HEK293 (cell line): ENCODE results near the gene CDH1.

ENCODE experiments used
- CTCF ChIA-PET: fragments of 350-600 bp; formaldehyde crosslinking; extraction: SDS; loops from one replicate; lab custom pipeline; 2021; ENCODE audit warnings: antibody characterized with exemption; lab: Yijun Ruan, JAX
- POLR2A ChIA-PET: fragments of 300-600 bp; formaldehyde crosslinking; extraction: SDS; loops from one replicate; lab custom pipeline; 2020; ENCODE audit warnings: antibody characterized with exemption, inconsistent platforms; lab: Yijun Ruan, JAX
- H3K27ac ChIP-seq: fragments of 200-500 bp; sonication (Bioruptor generic); 2 replicates; pipeline ENCODE4 v1.5.1; 2014; ENCODE audit warnings: low read depth, low read length, control low read depth, inconsistent platforms; ENCODE audit errors: extremely low read depth
- H3K36me3 ChIP-seq, 2 experiments: fragments of 200-500 bp in 1 of 2; sonication (Bioruptor generic) in 1 of 2; 1 replicate in 1 of 2; 2 replicates in 1 of 2; pipeline ENCODE4 v1.5.1; 2014 to 2017; ENCODE audit warnings: inconsistent platforms in 2 of 2, low read length in 2 of 2; ENCODE audit not compliant: control insufficient read depth in 2 of 2, insufficient read depth in 1 of 2
- H3K4me1 ChIP-seq: fragments of 200-500 bp; sonication (Bioruptor generic); 2 replicates; pipeline ENCODE4 v1.5.1; 2014; ENCODE audit warnings: mild to moderate bottlenecking, low read length, inconsistent platforms; ENCODE audit not compliant: control insufficient read depth, insufficient read depth
- H3K4me3 ChIP-seq: 2 replicates; pipeline ENCODE4 v1.5.1; 2011; ENCODE audit warnings: low read depth, mild to moderate bottlenecking, control low read depth, low read length, moderate library complexity
- H3K9me3 ChIP-seq: fragments of 200-500 bp; sonication (Bioruptor generic); 2 replicates; pipeline ENCODE4 v1.5.1; 2014; ENCODE audit warnings: low read depth, low read length, inconsistent platforms; ENCODE audit not compliant: control insufficient read depth, insufficient read depth
- KLF10 ChIP-seq: fragments of 450-650 bp; IDR thresholded peaks from 2 replicates; pipeline ENCODE4 v1.5.1; 2018; ENCODE audit warnings: missing biosample characterization, mild to moderate bottlenecking, missing genetic modification characterization
- KLF7 ChIP-seq: fragments of 450-650 bp; formaldehyde crosslinking; IDR thresholded peaks from 2 replicates; pipeline ENCODE4 v1.5.1; 2016; ENCODE audit warnings: missing biosample characterization, missing genetic modification characterization, borderline replicate concordance
- KLF8 ChIP-seq: fragments of 450-650 bp; formaldehyde crosslinking; IDR thresholded peaks from 2 replicates; pipeline ENCODE4 v1.5.1; 2016; ENCODE audit warnings: missing biosample characterization, missing genetic modification characterization
- PATZ1 ChIP-seq: fragments of 450-650 bp; formaldehyde crosslinking; IDR thresholded peaks from 2 replicates; pipeline ENCODE4 v1.5.1; 2016; ENCODE audit warnings: missing biosample characterization, missing genetic modification characterization
- PRDM4 ChIP-seq: fragments of 450-650 bp; formaldehyde crosslinking; IDR thresholded peaks from 2 replicates; pipeline ENCODE4 v1.5.1; 2017; ENCODE audit warnings: missing biosample characterization, missing genetic modification characterization
- REPIN1 ChIP-seq: fragments of 450-650 bp; formaldehyde crosslinking; IDR thresholded peaks from 2 replicates; pipeline ENCODE4 v1.5.1; 2017; ENCODE audit warnings: missing biosample characterization, missing genetic modification characterization, low read depth
- SETDB1 ChIP-seq: IDR thresholded peaks from one replicate; pipeline ENCODE4 v1.6.1; 2017; ENCODE audit warnings: mild to moderate bottlenecking, low read length, moderate library complexity, mixed read lengths; ENCODE audit not compliant: insufficient read length
- WT1 ChIP-seq: fragments of 450-650 bp; formaldehyde crosslinking; IDR thresholded peaks from 2 replicates; pipeline ENCODE4 v1.5.1; 2016; ENCODE audit warnings: missing biosample characterization, missing genetic modification characterization
- ZBTB20 ChIP-seq: fragments of 450-650 bp; formaldehyde crosslinking; IDR thresholded peaks from 2 replicates; pipeline ENCODE4 v1.5.1; 2016; ENCODE audit warnings: missing biosample characterization, missing genetic modification characterization
- ZBTB48 ChIP-seq: fragments of 450-650 bp; formaldehyde crosslinking; IDR thresholded peaks from 2 replicates; pipeline ENCODE4 v1.5.1; 2016; ENCODE audit warnings: missing biosample characterization, missing genetic modification characterization
- ZFP41 ChIP-seq: fragments of 450-650 bp; formaldehyde crosslinking; IDR thresholded peaks from 2 replicates; pipeline ENCODE4 v1.5.1; 2016; ENCODE audit warnings: missing biosample characterization, missing genetic modification characterization, borderline replicate concordance
- ZNF18 ChIP-seq: fragments of 450-650 bp; formaldehyde crosslinking; IDR thresholded peaks from 2 replicates; pipeline ENCODE4 v1.5.1; 2016; ENCODE audit warnings: missing biosample characterization, missing genetic modification characterization
- ZNF24 ChIP-seq: fragments of 450-650 bp; formaldehyde crosslinking; IDR thresholded peaks from 2 replicates; pipeline ENCODE4 v1.5.1; 2016; ENCODE audit warnings: missing biosample characterization, missing genetic modification characterization
- ZNF280D ChIP-seq: fragments of 450-650 bp; formaldehyde crosslinking; IDR thresholded peaks from 2 replicates; pipeline ENCODE4 v1.5.1; 2016; ENCODE audit warnings: missing biosample characterization, missing genetic modification characterization
- ZNF324 ChIP-seq: fragments of 450-650 bp; formaldehyde crosslinking; IDR thresholded peaks from 2 replicates; pipeline ENCODE4 v1.5.1; 2016; ENCODE audit warnings: missing biosample characterization, missing genetic modification characterization
- ZNF449 ChIP-seq: fragments of 450-650 bp; formaldehyde crosslinking; IDR thresholded peaks from 2 replicates; pipeline ENCODE4 v1.5.1; 2017; ENCODE audit warnings: missing biosample characterization, mild to moderate bottlenecking, missing genetic modification characterization, moderate library complexity
- ZNF473 ChIP-seq: fragments of 450-650 bp; formaldehyde crosslinking; IDR thresholded peaks from 2 replicates; pipeline ENCODE4 v1.5.1; 2017; ENCODE audit warnings: missing biosample characterization, missing genetic modification characterization
- ZNF530 ChIP-seq: fragments of 450-650 bp; formaldehyde crosslinking; IDR thresholded peaks from 2 replicates; pipeline ENCODE4 v1.5.1; 2016; ENCODE audit warnings: low read depth, missing biosample characterization, missing genetic modification characterization
- ZNF610 ChIP-seq: fragments of 450-650 bp; formaldehyde crosslinking; IDR thresholded peaks from 2 replicates; pipeline ENCODE4 v1.5.1; 2016; ENCODE audit warnings: missing biosample characterization, missing genetic modification characterization, borderline replicate concordance
- ZNF664 ChIP-seq: fragments of 450-650 bp; formaldehyde crosslinking; IDR thresholded peaks from 2 replicates; pipeline ENCODE4 v1.5.1; 2016; ENCODE audit warnings: missing biosample characterization, missing genetic modification characterization
- ZNF677 ChIP-seq: fragments of 450-650 bp; IDR thresholded peaks from 2 replicates; pipeline ENCODE4 v1.5.0; 2018; ENCODE audit warnings: missing biosample characterization, mild to moderate bottlenecking, missing genetic modification characterization, moderate library complexity
- ZNF707 ChIP-seq: fragments of 450-650 bp; formaldehyde crosslinking; IDR thresholded peaks from 2 replicates; pipeline ENCODE4 v1.5.1; 2016; ENCODE audit warnings: missing biosample characterization, missing genetic modification characterization
- ZSCAN4 ChIP-seq: fragments of 450-650 bp; formaldehyde crosslinking; IDR thresholded peaks from 2 replicates; pipeline ENCODE4 v1.5.1; 2017; ENCODE audit warnings: missing biosample characterization, missing genetic modification characterization

The CDH1 gene

GRCh38 chr16:68695575-68695974, 41.5 kb upstream of the CDH1 start:
- Histone ChIP-seq H3K4me3 (no peak overlapping the region), H3K4me1 (no peaks in the 10 kb centered on the region), H3K36me3 (no peaks in the 10 kb centered on the region), H3K27ac (no peak overlapping the region), H3K9me3 (no peaks in the 10 kb centered on the region)
- ChIA-PET POLR2A (no interaction called here), CTCF (no interaction called here)
- TF ChIP-seq ZNF677 (no peak), REPIN1 (tag by site-specific recombination) (no peak), ZNF324 (tag by site-specific recombination) (no peak), KLF8 (tag by site-specific recombination) (no peak), ZNF610 (tag by site-specific recombination) (no peak), ZBTB48 (tag by site-specific recombination) (no peak), PRDM4 (tag by site-specific recombination) (no peak), ZNF707 (no peak), ZNF18 (tag by site-specific recombination) (no peak), KLF7 (tag by site-specific recombination) (no peak), ZNF530 (no peak), ZBTB20 (tag by site-specific recombination) (no peak), WT1 (tag by site-specific recombination) (no peak), ZNF664 (tag by site-specific recombination) (no peak), ZNF280D (no peak), ZNF449 (no peak)

- H3K9me3 ChIP-seq: no peaks in the 10 kb centered on the region
- TF ChIP-seq PATZ1 (tag by site-specific recombination) (no peak), ZBTB20 (tag by site-specific recombination) (no peak), ZNF473 (tag by site-specific recombination) (no peak), KLF10 (no peak), ZNF24 (tag by site-specific recombination) (no peak), ZFP41 (tag by site-specific recombination) (no peak), SETDB1 (no peak), ZSCAN4 (tag by site-specific recombination) (no peak)
- no peak overlapping the region for H3K27ac ChIP-seq
- no peaks in the 10 kb centered on the region for H3K4me1 ChIP-seq
- no peak overlapping the region for H3K4me3 ChIP-seq
- POLR2A ChIA-PET: no interaction called here
- CTCF ChIA-PET: interaction anchor here (0.6 kb wide), 1 partner anchor 91 kb away, joined by 3 read pairs; no protein-coding TSS in a partner anchor
- no peaks in the 10 kb centered on the region for H3K36me3 ChIP-seq
Measured at GRCh38 chr16:68696514-68696913, 40.6 kb upstream of the CDH1 start.
